Measurements from ENCODE around the gene VSX2. TPM values are rescaled to one million over a fixed set of nuclear protein-coding genes. Genes with fewer than 3 reads are reported as not detected.

Gene VSX2
- total and polyA plus RNA-seq, 8 donors, result not detected

DNA sequence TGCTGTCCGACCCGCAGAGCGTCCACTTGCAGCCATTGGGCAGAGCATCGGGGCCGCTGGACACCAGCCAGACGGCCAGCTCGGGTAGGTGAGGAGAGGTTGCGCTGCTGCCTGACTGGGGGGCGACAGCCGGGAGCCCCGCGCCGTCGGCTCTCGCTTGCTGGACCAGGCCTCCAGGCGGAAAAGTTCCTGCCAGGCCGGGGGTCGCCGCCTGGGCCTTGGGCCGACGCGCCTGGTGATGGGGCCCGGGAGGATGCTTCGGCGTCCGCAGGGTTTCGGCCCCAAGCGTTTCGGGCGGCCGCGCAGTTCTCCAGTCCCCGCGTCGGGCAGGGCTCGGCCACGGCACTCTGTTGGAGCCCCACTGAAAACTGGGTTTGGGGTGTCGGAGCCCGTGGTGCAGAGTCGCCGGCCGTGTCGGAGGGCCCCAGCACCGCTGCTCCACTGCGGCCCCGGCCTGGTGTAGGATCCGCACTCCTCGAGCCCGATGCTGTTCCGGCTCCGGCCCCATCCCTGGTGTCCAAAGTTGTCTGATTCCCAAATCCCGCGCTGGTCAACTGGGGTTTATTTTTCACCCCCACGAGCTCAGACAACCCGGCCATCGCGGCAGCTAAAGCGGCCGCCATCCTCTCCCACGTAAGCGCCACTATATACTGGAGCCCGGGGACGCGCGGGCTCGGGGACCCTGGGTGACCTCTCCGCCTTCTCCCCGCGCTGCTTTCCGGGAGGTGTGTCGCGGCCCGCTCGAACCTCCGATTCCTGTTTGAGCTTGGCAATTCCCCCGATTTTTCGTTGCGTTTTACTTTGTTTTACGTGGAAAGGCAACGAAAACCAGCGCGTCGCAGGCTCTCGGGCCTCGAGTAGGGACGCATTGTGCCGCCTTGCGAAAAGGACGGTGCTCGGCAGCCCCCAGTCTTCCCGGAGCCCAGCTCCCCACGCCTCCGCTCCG lies 872 bp downstream of the VSX2 start:
- Histone ChIP-seq H3K9me3 (no peaks in the 10 kb centered on the region), H3K27me3 (peaks cover 24 to 89% (median 72%) of the 10 kb centered on the region in 3 donors), H3K4me3 (peak overlapping the region; percentile 21 to 52 (median 30)), H3K27ac (no peak overlapping the region), H3K36me3 (no peaks in the 10 kb centered on the region), H3K4me1 (peaks cover 24 to 34% (median 29%) of the 10 kb centered on the region in 4 donors)
- TF ChIP-seq POLR2AphosphoS5 (IDR thresholded peaks at IDR 0.05) (no peak), POLR2A (IDR thresholded peaks at IDR 0.05) (no peak), EP300 (IDR thresholded peaks at IDR 0.05) (no peak), CTCF (IDR thresholded peaks at IDR 0.05) (no peak)
- DNase-seq, result peak in 1 of 2 donors; percentile 39
- 3 to 8% (median 7%) methylated on average over 50 to 94 of the region's 94 CpGs for WGBS, 5 donors
- intact Hi-C loops (cut with DNase I; ENCODE audit: low total_unique reads), result no loop called here

GRCh38 chr14:74240794-74241651 lies 1.8 kb downstream of the VSX2 start:
- Histone ChIP-seq H3K36me3 (no peaks in the 10 kb centered on the region), H3K27ac (no peak overlapping the region), H3K27me3 (peaks cover 24 to 98% (median 79%) of the 10 kb centered on the region in 3 donors), H3K4me1 (peaks cover 24 to 34% (median 29%) of the 10 kb centered on the region in 4 donors), H3K9me3 (no peaks in the 10 kb centered on the region), H3K4me3 (peak overlapping the region; percentile 21 to 52 (median 30))
- DNase-seq, result peak in 1 of 2 donors; percentile 36
- WGBS, 5 donors, result 2 to 6% (median 4%) methylated on average over 34 to 80 of the region's 80 CpGs
- intact Hi-C loops (cut with DNase I; ENCODE audit: low total_unique reads), result no loop called here
- TF ChIP-seq EP300 (IDR thresholded peaks at IDR 0.05), result no peak
- no peak for TF ChIP-seq POLR2A (IDR thresholded peaks at IDR 0.05)
- no peak for TF ChIP-seq POLR2AphosphoS5 (IDR thresholded peaks at IDR 0.05)
- TF ChIP-seq CTCF (IDR thresholded peaks at IDR 0.05), result no peak

- intact Hi-C loops (cut with DNase I; ENCODE audit: low total_unique reads), result no loop called here
- H3K4me3 ChIP-seq, result peak overlapping the region in 3 of 4 donors; percentile 21 to 52 (median 37)
- H3K9me3 ChIP-seq, result no peaks in the 10 kb centered on the region
- H3K27ac ChIP-seq, result no peak overlapping the region
- 10 to 13% (median 12%) methylated on average over 14 of the region's 14 CpGs for WGBS, 5 donors
- H3K4me1 ChIP-seq, result peaks cover 24 to 34% (median 29%) of the 10 kb centered on the region in 4 donors
- TF ChIP-seq CTCF (IDR thresholded peaks at IDR 0.05) (no peak), POLR2A (IDR thresholded peaks at IDR 0.05) (no peak), EP300 (IDR thresholded peaks at IDR 0.05) (no peak), POLR2AphosphoS5 (IDR thresholded peaks at IDR 0.05) (no peak)
- no peaks in the 10 kb centered on the region for H3K36me3 ChIP-seq
- DNase-seq, result no peak
- H3K27me3 ChIP-seq, result peaks cover 24 to 98% (median 82%) of the 10 kb centered on the region in 3 donors
These were observed 2.4 kb downstream of the VSX2 start for GRCh38 chr14:74241652-74242017.
